ENCODE measurements around the gene CACNA1S.
A peak's percentile ranks its signal among the peaks of the same experiment; 100 is the strongest.

Gene CACNA1S

DNA sequence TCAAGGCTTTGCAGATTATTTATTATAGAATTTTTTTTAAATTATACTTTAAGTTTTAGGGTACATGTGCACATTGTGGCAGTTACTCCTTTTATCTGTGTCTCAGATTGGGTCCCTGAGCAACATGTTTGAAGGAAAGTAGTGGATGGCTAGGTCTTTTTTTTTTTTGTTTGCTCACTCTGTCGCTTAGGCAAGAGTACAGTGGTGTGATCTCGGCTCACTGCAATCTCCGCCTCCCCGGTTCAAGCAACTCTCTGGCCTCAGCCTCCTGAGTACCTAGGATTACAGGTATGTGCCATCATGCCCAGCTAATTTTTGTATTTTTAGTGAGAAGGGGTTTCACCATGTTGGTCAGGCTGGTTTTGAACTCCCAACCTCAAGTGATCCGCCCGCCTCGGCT is 49.1 kb downstream of the CACNA1S start:
- no peak for FAIRE-seq
- DNase-seq (ENCODE audit: low spot score) = no peak

DNA sequence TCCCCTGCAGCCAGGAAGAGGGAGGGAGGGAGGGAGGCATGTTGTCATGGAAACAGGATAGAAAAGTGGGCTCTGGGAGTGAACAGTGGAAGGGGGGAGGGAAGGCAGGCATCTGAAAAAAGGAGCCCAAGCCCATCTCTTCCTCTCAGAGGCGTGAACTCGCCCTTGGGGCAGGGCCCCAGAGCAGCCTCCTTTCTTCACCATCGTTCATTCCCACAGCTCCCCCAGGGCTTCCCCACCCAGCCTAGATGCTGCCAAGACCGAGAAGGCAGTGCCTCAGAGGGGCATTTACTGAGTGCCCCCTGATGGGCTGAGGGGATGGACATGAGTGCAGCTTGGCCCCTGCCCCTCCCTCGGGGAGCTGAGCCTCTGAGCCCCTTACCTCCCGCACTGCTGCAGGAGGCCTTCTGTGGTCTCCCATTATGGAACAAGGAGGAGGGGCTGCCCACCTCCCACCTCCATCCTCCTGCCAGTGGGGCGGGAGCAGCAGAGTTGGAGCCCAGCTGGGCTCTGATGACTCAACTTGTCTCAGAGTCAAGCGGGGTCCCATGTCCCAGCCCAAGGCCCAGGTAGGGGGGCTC is 49.6 kb downstream of the CACNA1S start:
- DNase-seq (ENCODE audit: low spot score) (no peak), FAIRE-seq (no peak)

DNA sequence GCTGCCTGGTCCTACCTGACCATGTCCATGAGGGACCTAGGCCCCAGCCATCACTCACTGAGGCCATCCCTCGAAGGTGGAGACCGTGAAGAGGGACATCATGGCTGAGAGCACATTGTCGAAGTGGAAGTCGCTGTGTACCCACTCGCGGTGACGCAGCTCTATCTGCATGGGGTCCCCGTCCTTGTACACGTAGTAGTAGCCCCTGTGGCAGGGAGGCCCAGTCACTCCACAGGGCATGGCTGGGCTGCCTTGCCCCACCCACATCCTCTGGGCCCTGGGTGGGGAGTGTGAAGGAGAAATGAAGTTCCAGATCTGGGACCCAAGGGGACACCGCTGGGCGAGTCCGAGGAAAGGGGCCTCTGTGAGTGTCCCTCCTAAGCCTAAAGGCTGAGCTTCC is 50.3 kb downstream of the CACNA1S start:
- FAIRE-seq (no peak), DNase-seq (ENCODE audit: low spot score) (no peak)

DNA sequence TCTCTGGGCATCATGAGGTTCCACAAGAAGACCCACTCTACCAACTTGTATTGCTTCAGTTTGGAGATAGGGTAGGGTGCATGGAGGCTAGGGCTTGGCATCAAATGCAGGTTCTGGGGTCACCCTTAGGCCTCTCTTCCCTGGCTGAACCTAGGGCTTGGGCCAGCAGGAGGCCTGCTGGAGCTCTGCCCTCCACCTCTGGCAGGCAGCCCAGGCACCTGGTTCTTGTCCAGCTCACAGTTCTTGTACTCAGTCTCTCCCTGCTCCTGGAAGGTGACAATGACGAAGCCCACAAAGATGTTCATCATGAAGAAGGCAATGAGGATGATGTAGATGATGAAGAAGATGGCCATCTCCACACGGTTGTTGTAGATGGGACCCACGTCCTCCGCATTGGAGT is 51.2 kb downstream of the CACNA1S start:
- DNase-seq (ENCODE audit: low spot score) (no peak), FAIRE-seq (no peak)

DNA sequence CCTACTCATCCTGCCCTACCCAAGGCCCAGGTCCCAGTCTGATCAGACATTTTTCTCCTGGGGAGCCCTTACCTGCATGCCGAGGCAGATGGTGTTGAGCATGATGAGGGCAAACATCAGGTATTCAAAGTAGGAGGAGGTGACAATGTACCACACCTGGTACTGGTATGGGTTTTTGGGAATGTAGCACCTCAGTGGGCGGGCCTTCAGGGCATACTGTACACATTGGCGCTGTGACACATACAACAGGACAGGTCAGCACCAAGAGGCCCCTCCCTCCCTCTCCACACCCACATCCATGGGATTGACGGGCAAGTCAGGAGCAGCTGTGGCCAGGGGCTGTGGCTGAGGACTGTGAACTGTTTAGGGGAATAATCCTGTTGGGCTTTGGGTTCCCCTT is 51.6 kb downstream of the CACNA1S start:
- FAIRE-seq (no peak), DNase-seq (ENCODE audit: low spot score) (no peak)

DNA sequence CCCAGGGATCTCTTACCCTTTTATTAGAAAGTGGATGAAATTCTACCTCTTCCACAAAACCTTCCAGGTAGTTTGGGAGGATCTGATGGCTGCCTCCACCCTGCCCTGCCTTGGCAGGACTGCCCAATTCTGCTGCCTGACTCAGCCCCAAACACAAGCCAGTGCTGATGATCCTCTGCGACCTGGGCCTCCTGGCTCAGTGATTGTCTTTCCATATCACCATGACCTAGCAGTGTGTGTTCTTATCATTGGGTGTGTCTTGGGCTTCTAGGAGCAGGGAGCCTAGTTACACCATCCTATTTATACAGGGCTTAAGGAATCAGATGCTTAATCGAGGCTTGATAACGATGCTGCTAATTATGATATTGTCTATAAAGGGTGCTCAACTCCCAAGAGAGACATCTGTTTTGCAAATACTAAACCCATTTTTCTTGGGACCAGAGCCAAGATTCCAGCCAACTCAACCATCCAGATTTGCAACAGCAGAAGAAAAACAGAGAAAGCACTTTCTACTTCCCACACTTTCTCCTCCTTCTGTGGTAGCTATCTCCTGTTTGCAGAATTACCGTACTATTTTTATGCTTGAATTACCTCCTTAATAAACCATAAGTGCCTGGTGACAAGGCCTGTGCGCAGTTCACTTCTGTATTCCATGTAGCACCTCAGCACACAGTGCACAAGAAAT is 52.2 kb downstream of the CACNA1S start:
- FAIRE-seq (no peak), DNase-seq (ENCODE audit: low spot score) (no peak)

DNA sequence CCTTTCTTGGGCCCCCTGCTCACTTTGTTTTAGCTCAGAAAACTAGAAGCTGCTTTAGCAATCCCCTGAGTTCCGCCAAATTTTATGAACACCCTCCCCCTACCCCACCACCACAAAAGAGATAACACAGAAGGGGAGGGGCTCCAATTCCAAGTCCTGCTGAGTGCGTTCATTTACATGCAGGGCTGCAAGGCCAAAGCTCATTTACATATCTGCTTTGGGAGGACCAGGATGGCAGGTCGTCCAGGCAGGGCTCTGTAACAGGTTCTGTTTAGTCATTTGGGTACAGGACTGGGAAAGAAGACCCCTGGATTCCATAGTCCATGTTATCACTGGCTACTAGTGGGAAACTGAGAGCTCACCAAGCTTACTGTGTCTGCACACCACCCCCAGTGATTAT is 52.8 kb downstream of the CACNA1S start:
- FAIRE-seq = no peak
- no peak for DNase-seq (ENCODE audit: low spot score)

DNA sequence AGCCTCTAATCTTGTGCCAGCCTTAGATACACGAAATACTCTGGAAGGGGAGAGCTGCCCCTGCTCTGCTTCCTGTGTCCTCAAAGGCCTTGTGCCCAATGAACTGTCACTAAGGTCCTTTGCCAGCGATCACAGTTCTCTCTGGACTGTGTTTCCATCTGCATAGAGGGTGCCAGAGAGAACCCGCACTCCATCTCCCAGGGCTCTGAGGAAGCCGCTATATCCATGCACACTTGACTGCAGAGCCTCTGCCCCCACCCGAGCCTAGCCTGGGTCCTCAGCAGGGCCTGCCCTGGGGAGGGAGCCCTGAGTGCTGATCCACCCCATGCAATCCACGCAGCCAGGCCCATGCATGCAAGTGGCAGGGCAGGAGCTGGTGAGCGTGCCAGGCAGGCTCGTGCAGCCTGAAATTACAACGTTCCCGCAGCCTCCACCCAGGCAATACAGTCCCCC is 58.1 kb downstream of the CACNA1S start:
- FAIRE-seq (no peak), DNase-seq (ENCODE audit: low spot score) (no peak)

DNA sequence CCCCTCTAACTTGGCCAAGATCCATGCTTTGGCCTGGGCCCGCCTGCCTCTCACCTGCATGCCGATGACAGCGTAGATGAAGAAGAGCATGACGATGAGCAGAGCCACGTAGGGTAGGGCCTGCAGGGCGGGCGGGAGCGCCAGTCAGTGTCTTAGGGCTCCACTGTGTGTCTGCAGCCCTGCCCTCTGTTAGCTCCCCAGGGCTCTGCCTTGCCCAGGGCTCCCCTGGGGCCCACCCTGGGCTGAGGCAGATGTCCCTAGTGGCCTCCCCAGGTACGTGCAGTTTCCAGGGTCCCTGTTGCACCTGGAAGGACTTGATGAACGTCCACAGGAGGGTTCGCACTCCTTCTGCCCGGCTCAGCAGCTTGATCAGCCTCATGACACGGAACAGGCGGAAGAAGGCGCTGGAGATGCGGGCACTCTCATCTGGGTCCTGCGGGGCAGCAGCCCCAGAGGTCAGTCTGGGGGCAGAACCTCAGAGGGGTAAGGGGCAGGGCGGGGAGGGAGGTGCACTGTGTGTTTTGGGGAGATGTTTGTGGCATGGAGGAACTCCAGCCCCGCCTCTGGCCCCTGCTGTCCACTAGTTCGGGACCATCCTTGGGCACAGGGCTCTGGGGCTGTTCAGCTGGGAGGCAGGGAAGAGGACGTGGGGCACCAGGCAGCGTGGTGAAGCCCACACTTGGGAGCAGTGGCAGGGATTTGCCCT is 58.9 kb downstream of the CACNA1S start:
- FAIRE-seq (no peak), DNase-seq (ENCODE audit: low spot score) (no peak)

DNA sequence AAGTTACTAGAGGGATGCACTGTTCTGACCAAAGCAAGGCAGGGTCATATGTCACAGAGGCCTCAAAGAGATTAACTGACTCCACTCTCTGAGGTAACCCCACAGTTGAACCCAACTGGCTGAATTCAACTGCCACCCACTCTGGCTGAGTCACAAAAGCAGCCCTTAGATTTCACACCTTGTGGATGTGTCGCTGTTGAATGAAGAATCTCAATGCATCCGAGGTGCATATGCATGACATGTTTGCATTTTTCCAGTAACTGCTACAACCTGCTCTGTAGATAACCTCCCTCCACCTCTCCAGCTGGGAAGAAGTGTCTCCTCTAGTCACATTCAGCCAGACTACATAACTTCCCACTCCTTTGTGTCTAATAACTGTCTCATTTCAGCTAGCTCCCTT is 60.8 kb downstream of the CACNA1S start:
- FAIRE-seq = no peak
- DNase-seq (ENCODE audit: low spot score) = no peak

DNA sequence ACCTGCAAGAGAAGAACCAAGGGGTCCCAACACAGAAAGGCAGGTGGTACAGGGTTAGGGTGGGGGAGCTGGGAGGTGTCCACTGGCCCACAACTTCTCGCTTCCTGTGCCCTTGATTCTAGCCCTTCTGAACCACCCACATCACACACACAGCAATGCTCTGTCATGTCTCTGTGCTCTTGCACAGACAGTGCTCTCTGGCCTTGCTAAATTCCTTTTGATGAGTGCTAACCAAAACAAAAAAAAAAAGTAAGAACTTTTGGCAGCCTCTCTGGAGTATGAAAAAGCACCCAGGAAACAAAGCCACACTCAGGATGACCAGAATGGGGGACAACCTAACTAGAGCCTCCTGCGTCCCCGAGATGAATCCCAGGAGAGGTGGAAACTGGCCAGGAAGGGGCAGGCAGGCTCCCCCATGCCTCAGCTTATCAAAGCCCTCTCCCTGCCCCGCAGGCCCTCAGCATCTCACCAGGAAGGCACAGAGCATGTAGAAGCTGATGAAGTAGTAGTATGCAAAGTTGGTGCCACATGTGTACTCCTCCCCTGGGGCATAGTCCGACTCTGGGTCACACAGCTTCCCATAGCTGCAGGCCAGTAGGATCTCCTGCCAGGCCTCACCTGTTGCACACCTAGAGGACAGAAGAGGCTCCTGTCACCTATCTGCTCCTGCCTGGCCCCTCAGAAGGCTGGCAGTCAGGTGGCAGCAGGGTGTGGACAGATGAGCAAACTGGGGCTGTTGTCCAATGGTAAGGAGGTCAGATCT is 61.5 kb downstream of the CACNA1S start:
- DNase-seq (ENCODE audit: low spot score) = no peak

DNA sequence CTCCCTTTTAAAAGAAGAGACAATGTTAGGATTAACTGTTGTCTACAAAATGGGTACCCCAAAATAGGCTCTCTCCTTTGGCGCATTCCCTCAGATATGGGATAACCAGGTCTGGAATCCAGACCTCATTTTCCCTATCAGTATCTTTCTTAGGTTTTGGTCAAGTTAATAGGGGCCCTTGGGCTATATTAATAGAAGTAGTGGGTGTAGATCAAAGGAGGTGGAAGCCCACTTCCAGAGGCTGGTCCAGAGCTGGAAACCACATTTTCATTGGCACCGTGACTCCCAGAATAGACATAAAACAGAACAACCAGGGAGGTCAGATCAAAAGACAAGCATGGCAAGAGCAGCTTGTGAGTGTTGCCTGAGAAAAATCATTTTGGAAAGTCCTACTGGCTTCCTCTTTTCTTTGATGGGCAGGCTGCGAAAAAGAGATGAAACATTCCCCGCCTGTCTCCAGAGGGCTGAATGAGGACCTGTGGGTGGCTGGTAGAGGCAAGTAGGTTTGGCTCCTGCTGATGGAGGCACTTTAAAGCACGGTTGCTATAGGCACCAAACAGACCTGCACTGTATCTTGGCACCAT is 62.9 kb downstream of the CACNA1S start:
- no peak for DNase-seq (ENCODE audit: low spot score)
- no peak for FAIRE-seq

More for the DNA sequence above, 61.5 kb downstream of the CACNA1S start:
- FAIRE-seq = no peak

DNA sequence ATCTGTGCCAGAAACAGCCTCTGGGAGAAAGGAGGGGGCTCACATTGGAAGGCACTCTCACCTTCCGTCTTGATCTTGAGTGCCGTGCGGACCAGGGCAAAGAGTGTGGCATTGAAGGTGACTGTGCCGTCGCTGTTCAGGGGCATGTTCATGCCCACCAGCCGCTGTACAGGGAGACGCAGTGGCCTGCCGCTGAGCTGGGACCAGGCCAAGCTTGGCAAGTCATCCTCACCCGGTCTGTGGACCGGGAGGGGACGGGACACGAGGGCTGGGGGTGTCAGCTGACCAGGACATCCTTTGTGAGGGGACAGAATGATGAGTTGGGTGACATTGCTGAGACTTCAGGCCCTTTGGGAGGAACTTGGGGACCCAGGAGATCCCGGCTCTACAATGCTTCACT is 63.7 kb downstream of the CACNA1S start:
- no peak for DNase-seq (ENCODE audit: low spot score)
- FAIRE-seq = no peak

DNA sequence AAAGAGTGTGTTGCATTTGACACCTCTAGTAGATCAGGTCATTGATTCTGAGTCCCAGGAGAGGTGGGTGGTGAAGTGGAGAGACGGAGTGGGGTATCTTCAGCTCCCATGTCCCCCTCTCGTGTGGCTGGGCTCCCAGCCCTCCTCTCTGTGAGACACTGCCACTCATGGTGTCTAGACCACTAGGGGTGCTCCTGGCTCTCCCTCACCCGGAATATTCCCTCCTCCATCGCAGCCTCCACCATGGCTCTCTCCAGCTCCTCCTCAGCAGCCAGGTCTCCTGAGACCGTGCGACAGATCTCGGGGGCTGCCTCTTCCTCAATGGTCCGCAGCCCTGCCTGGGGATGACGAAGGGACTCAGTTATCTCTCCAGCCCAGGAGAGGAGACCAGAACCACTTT is 68.1 kb downstream of the CACNA1S start:
- no peak for DNase-seq (ENCODE audit: low spot score)
- FAIRE-seq = no peak

DNA sequence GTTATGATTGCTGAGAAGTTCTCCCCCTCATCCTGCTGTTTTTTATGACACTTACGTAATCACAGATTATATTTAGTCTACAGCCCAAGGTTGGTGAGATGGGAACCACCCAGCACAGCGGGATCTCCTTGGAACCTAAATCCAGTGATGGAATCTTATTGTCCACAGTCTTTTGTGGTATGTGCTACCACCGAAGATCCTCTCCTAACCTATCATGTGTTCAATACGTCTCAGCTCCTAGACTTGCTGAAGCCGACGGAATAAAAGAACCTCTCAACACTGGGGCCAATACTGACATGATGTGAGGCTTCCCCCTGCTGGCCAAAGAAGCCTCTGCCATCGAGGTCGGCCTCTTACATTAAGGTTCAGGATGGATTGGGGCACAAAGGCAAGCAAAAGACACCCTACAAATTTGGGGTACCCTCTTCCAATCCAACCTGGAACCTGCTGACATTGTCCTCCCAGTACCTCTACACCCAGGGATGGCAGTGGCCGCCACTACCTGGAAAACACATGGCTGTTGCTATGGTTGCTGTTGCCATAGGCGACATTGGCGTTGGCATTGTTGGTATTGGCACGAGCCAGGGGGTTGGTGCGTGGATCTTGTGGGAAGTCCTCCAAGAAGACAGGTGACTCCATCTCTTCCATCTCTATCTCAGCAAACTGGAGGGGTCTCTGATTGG is 69.3 kb downstream of the CACNA1S start:
- DNase-seq (ENCODE audit: low spot score) = peak; percentile 48
- no peak for FAIRE-seq

DNA sequence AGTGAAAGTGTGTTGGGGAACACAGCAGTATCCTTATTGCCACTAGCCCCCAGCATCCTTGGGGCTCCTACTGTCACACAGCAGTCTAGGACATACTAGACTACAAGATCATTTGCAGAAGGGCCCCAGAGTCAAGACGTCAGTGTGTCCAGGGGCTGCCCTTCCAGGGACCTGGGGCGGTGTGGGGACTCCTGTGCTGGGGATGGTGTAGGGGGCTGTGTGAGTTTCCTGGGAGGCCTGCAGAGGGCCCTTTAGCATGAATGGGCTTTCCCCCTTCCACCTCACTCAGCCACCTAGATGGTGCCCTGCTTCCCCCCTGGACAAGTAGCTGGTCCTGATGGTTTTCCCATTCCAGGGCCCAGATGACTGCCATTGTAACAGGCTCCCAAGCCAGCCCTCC is 71.2 kb downstream of the CACNA1S start:
- FAIRE-seq (no peak), DNase-seq (ENCODE audit: low spot score) (no peak)

DNA sequence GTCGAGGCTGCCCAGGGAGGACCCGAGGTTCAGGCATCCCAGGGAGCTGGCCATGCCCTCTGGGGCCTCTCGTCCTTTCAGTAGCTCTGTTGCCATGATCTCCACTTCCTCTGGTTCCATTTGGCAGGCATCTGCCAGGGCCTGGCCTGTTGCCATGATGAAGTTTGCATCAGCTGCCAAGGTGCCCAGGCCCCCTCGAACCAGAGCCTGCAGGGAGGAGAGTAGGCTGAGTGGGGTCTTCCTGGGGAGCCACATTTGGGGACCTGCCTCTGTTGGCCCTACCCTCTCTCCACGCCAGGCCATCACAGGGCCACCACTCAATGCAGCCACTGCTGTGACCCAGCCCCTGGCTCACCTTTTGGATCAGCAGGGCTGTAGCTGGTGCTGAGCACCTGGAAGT is 72.3 kb downstream of the CACNA1S start:
- no peak for FAIRE-seq
- no peak for DNase-seq (ENCODE audit: low spot score)

DNA sequence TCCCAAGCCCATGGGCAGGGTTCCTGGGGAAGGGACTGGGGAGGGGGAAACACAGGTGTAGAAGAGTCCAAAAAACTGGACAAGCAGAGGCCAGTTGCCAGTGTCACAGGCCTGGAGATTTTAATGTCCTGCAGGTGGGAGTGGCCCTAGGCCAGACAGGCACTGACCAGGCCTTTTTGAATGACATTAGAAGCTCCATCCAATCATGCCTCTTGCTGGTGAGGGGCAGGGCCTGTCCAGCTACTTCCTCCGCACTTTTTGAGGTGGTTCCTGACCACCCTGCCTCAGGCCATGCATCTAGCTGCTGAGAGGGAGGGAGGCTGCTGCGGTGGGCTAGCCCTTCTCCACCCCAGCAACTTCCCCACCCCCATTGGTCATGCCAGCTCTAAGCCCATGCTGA is 72.8 kb downstream of the CACNA1S start:
- DNase-seq (ENCODE audit: low spot score) (no peak), FAIRE-seq (no peak)

DNA sequence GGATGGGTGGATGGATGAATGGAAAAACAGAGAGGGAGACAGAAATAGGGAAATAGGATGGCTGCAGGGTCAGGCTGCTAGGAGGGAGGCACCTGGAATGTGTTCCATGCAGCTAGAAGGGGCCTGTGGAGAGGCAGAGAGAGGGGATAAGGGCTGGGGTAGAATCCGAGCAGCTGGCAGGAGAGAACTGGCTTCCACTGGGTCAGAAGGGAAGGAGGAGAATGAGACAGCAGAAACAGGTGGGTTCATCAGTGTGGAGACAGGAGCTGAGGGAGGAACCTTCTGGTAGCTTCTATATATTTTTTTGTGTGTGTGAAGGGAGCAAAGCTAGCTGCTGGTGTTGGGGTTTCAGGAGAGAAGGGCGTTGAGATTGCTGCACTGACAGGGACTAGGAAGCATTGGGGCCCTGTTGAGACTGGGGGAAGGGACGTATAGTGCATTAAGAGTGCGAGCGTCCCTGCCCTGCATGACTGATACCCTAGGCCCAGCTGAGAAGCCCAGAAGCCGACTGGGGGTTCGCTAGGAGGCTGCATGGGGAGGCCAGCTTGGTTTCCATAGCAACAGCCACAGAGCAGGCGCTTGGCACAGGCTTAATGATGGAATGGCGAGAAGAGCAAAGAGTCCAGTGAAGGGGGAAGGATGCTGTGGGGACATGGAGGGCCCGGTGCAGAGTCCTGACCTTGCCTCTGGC is 73.9 kb downstream of the CACNA1S start:
- DNase-seq (ENCODE audit: low spot score) (no peak), FAIRE-seq (no peak)

DNA sequence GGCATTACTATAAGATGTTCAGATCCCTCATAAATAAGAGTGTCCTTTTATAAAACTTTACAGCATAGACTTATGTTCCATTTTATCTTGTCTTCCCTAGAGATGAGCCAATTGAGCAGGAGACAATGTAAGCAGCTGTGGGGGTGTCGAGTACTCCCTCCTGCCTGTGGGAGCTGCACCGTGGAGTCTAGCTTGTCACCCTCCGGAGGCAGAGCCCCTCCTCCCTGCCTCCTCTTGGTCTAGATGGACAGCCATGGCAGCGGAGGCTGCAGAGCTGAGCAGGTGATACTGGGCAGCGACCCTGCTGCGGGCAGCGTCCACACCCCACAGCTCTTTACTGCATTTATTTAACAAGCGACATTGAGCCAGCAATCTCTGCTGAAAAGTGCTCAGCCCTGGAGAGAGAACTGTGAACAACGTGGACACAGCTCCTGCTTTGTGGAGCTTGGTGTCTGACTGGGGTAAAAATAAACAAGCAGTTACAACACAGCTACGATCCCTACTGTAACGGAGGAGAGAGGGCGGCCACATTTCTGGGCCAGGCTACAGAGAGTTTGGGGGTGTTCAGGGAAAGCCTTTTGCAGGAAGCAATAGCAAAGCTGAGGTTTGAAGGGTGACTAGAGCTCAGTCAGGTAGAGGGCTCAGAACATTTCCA is 75.9 kb downstream of the CACNA1S start:
- DNase-seq (ENCODE audit: low spot score) = no peak
- no peak for FAIRE-seq

All from RCC 7860 (cell line).